Neuron (in vitro differentiated cells): ENCODE results near the gene SFXN2.

ENCODE experiments used
- H2AFZ ChIP-seq: one replicate; pipeline ENCODE4 v1.6.1; 2013; ENCODE audit warnings: low read depth, mild to moderate bottlenecking, inconsistent platforms, low read length, moderate library complexity
- H3K27me3 ChIP-seq: one replicate; pipeline ENCODE4 v1.6.1; 2013; ENCODE audit warnings: low read length; ENCODE audit not compliant: insufficient read depth
- H3K36me3 ChIP-seq: one replicate; pipeline ENCODE4 v1.6.1; 2013; ENCODE audit warnings: low read length; ENCODE audit not compliant: insufficient read depth
- H3K4me1 ChIP-seq: one replicate; pipeline ENCODE4 v1.6.1; 2013; ENCODE audit warnings: low read length; ENCODE audit not compliant: insufficient read depth
- H3K4me3 ChIP-seq: 2 replicates; pipeline ENCODE4 v1.5.1; 2013; ENCODE audit warnings: mild to moderate bottlenecking, low read length, moderate library complexity
- H3K9me3 ChIP-seq: one replicate; pipeline ENCODE4 v1.6.1; 2013; ENCODE audit warnings: low read length

Gene SFXN2

GRCh38 chr10:102782673-102783551, 68.5 kb downstream of the SFXN2 start:
- Histone ChIP-seq H2AFZ (no peak overlapping the region), H3K27me3 (no peaks in the 10 kb centered on the region), H3K36me3 (no peaks in the 10 kb centered on the region), H3K9me3 (no peaks in the 10 kb centered on the region), H3K4me1 (peaks cover 4% of the 10 kb centered on the region), H3K4me3 (no peak overlapping the region)

- no peak overlapping the region for H3K4me3 ChIP-seq
- no peaks in the 10 kb centered on the region for H3K27me3 ChIP-seq
- H3K9me3 ChIP-seq = no peaks in the 10 kb centered on the region
- no peaks in the 10 kb centered on the region for H3K36me3 ChIP-seq
- no peak overlapping the region for H2AFZ ChIP-seq
- H3K4me1 ChIP-seq = no peaks in the 10 kb centered on the region
These were observed 69.1 kb downstream of the SFXN2 start for GRCh38 chr10:102783568-102783967.

- H3K27me3 ChIP-seq = no peaks in the 10 kb centered on the region
- H3K36me3 ChIP-seq = no peaks in the 10 kb centered on the region
These were observed 71.4 kb downstream of the SFXN2 start for GRCh38 chr10:102785818-102786217.

DNA sequence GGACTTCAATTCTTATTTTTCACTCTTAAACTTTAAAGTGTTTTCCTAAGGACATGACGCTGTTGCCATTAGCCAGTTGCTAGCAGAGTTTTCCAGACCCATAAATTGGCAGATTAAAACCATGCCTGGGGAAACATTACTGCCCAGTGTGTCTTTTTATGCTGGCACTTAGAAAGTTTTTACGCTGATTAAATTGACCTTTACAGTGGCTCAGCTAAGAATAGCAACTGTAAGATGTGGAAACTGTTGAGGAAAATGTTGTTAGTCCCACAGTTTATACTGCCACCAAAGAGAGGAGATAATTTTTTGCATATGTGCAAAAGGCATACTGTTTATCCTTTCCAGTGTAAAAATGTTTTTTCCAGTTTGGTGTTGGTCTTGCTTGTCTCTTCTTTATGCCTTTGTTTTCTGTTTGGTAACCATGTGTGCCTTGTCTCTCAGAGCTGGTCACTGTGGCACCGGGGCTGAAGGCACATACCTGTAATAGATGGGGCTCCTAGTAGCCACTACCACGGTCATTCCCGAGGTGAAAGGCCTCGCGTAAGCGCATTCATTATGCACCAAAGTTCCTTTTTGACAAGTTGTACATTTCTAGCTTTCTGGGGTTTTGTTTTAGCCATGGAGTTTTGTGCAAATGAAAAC, 77.4 kb downstream of the SFXN2 start:
- H3K36me3 ChIP-seq = peaks cover 4% of the 10 kb centered on the region
- H3K9me3 ChIP-seq = no peaks in the 10 kb centered on the region
- H3K4me1 ChIP-seq = peaks cover 18% of the 10 kb centered on the region
- H2AFZ ChIP-seq = no peak overlapping the region
- no peaks in the 10 kb centered on the region for H3K27me3 ChIP-seq
- no peak overlapping the region for H3K4me3 ChIP-seq

More at GRCh38 chr10:102785818-102786217, 71.4 kb downstream of the SFXN2 start:
- no peak overlapping the region for H2AFZ ChIP-seq
- no peaks in the 10 kb centered on the region for H3K9me3 ChIP-seq
- H3K4me1 ChIP-seq = no peaks in the 10 kb centered on the region
- H3K4me3 ChIP-seq = no peak overlapping the region
